NCI-H774 (cell line): Measurements from ENCODE around the gene CABLES2.

Experiments
- DNase-seq: peaks from one replicate; lab custom pipeline; 2025; lab: John Stamatoyannopoulos, UW

Gene CABLES2

GRCh38 chr20:62407221-62407992 is at the start of gene CABLES2:
Gene CABLES2 (minus strand): TSS chr20:62407285. CDS start chr20:62407276, 9 bp downstream.
- DNase-seq = peak; percentile 92

DNA sequence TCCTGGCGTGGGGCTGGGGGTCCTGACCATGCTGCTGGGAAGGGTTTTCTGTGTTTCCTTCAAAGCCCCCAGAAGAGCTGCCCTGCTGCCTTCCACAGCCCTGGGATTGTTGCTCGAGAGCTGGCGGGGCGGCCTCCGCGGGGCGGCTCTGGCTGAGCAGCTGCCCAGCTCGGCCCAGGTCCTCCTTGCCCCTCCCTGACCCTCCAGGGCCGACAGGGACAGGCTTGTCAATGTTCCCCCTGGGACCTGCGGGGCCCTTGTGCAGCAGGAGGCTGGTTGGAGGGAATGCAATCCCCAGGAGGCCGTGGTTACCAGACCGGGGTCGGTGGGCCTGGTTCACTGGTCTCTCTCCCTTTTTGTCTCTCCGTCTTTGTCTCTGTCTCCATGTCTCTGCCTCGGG is 48.8 kb upstream of the CABLES2 start:
- no peak for DNase-seq

- no peak for DNase-seq
Observed at GRCh38 chr20:62454904-62455636, 48.0 kb upstream of the CABLES2 start.

DNA sequence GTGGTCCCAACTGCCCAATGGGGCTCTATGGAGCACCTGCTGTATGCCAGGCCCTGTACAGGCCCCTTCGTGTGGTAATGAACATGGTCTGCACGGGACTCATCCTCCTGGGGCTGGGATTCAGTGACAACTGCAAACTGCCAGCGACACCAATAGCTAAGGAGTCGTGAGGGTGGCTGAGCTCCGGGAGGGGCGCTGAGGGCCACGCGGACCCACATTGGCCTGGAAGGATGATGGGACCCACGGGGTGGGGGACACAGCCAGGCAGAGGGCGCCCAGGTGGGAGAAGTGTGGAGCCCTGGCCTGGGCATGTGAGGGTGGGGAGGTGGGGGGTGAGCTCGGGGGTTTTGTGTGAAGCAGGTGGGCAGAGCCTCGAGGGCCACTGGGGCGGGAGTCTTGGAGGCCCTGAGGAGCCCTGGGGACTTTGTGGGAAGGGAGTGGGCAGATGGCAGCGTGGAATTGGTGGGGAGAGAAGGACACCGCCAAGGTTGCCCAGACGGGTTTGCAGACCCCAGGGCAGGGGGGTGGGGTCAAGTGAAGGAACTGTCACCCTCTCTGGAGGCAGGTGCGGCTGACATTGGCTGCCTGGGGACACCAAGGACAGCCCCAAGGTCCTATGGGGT is 46.2 kb upstream of the CABLES2 start:
- DNase-seq = no peak

DNA sequence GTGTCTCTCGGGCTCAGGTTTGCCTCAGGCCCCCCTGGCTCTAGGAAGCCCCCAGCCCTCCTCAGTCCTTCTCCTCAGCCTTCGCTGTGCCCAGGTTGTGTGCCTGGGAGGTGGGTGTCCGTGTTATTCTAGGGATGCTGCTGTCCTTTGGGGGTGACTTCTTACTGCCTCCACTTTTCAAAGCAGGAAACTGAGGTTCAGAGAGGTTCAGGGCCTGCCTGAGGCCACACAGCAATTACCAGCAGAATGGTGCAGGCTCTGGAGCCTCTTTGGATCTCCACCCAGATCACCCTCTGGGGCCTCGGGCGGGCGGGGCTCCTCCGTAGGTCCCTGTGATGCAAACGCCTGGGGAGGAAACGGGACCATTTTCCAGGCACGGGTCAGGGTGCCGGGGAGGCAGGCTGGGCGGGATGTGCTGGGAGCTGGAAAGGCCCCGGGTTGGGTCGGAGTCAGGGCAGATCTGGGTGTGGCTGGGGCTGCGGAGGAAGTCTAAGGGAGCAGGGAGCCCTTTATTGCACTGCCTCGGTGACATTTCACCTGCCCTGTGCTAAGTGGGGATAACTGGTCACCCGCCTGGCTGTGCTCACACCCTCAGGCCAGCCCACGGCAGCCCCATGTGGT is 45.5 kb upstream of the CABLES2 start:
- DNase-seq = no peak

GRCh38 chr20:62451970-62452369 is 44.9 kb upstream of the CABLES2 start:
- DNase-seq = no peak

GRCh38 chr20:62451156-62451767 is 44.2 kb upstream of the CABLES2 start:
- DNase-seq = no peak

DNA sequence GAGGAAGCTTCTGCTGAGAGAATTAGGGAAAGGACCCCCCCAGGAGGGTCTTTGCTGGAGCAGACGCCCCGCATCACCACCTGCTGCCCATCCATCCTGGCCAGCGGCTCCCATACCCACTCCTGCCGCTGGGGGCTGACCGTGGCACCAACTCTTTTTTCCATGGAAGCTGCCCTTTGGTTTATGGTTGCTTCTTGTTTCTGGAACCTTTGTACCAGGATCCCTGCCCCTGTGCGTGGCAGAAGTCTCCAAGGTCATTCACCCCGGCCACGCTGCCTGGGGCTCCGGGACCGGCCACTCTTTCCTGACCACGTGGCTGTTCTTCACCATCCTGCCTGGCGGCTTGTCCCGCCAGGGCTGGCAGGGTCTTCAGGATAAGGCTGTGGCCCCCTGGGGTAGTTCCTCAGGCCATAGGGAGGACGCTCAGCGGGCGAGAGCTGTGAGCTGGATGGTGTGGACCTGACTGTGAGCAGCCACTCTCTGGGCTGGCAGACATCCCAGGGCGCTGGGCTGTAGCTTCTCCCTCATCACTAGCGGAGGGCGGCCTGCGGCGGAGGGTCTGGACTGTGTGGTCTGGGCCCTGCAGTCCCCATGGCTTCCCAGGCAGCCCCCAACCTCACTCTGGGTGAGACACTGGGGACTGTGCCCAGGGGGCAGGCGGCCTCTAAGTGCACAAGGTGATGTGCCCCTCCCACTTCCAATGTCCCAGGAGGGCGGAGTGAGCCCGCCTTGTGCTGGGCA is 43.0 kb upstream of the CABLES2 start:
- no peak for DNase-seq

GRCh38 chr20:62448788-62449187 is 41.7 kb upstream of the CABLES2 start:
- DNase-seq = no peak

- DNase-seq = no peak
Observed at GRCh38 chr20:62448038-62448437, 41.0 kb upstream of the CABLES2 start.

- DNase-seq = no peak
Observed at GRCh38 chr20:62446888-62447869, 40.1 kb upstream of the CABLES2 start.

DNA sequence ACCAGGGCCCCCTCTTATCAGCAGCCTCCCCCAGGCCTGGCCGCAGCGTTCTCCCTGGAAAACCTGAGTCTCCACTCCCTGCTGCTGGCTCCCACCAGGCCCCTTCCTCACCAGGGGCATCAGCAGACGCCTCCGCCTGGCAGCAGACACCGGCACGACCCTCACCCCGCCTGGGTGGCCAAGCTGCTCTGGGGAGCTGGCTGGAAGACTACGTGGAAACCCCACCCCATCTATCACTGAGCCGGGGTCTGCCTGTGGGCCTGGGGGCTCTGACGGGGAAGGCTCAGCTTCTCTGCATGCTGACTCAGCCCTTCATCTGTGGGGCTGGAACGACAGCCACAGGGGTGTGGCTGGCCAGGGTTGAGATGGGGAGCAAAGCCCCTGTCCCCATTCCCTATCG is 39.4 kb upstream of the CABLES2 start:
- no peak for DNase-seq

GRCh38 chr20:62445553-62446340 is 38.7 kb upstream of the CABLES2 start:
- no peak for DNase-seq

DNA sequence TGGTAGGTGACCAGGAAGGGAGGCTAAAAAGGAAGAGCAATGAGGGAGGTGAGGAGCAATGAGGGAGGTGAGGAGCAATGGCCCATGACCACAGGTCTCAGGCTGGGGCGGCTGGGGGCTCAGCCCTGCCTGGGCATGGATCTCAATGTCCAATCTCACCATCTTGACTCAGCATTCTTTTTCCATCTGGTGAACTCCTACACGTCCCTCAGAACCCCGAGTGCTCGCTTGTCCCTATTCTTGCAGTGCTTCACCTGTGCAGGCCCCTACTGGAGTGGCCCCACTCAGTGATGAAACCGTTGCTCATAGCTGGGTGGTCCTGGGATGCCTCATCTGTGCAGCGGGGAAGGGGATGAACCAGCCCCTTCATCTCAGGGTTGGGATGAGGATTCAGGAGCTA is 37.2 kb upstream of the CABLES2 start:
- no peak for DNase-seq

DNA sequence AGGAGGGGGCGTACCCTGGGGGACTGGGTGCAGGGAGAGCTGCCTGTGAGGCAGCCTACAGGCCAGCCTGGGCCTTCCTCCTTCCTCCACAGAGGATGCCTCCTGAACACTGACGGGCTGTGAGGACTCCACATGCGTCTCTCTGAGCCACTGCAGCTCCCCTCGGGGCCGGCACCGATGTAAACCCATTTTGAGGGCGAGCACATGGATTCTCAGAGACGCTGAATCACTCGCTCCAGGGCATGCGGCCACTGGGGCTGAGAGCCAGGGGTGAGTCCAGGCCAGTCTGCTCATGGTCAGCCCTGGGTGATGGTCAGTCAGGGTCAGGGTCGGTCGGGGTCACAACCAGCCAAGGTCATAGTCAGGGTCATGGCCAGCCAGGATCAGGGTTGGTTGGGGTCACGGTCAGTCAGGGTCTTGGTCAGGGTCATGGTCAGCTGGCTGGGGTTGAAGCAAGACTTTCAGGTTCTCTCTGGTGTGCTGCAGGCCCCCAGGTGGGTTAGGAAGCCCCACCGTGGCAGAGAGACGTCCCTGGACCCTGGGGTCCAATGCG is 35.0 kb upstream of the CABLES2 start:
- no peak for DNase-seq

DNA sequence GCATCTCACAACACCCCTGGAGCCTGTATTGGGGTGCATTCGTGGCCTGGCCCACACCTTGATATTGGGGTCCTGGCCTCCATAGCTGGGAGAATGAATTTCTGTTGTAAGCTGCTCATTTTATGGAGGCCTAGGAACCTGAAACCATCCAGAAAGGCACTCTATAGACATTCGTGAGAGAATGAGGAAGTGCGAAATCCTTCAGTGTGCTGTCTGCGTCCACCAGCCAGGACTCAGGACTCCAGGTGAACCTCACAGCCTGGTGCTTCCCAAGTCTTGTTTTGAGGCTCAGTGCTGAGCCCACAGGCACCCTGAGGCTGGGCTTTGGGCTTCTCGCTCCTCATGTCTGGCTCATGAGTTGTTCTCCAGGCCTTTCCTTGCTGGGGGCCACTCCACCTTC is 32.1 kb upstream of the CABLES2 start:
- no peak for DNase-seq

DNA sequence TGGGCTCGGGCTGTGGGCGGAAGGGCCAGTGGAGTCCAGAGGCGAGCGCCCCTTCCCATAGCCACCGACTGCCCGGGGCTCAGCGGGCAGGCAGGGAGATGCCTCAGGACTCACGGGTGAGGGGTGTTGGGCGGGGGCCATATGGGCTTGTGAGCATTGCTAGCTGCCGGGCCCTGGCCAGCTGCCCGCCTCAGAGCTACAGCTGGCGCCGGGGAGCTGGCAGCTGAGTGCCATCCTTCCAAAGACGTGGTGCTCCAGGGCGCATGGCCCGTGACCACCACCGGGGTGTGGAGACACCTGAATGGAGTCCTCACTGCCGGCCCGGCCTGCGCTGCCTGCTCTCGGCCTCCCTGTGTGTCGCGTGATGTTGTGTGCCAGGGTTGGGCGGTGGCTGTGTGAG is 30.8 kb upstream of the CABLES2 start:
- DNase-seq = no peak

DNA sequence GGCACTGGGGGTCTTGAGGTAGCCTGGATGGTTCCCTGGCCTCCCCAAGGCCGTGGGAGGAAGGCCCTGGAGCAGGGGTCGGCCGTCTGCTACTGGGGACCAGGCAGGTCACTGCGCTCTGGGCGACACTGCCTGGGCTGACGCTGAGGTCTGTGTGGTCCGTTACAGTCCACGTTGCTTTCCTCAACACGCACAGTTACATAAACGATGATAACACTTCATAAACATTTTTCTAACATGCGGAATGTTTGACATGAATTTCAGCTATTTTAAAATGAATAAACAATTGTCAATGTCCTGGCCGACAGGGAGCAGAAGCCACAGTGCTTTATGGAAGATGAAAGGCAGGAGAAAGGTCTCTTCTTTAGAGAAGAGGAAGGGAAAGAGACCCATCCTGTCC is 30.4 kb upstream of the CABLES2 start:
- DNase-seq = no peak

- DNase-seq = no peak
Observed at GRCh38 chr20:62436692-62437091, 29.6 kb upstream of the CABLES2 start.
